ENCODE measurements around the gene THSD4.

The THSD4 gene

GRCh38 chr15:71541746-71542145 is 426.5 kb downstream of the THSD4 start:
- no peak for DNase-seq (ENCODE audit: low read depth in 2 of 2)

DNA sequence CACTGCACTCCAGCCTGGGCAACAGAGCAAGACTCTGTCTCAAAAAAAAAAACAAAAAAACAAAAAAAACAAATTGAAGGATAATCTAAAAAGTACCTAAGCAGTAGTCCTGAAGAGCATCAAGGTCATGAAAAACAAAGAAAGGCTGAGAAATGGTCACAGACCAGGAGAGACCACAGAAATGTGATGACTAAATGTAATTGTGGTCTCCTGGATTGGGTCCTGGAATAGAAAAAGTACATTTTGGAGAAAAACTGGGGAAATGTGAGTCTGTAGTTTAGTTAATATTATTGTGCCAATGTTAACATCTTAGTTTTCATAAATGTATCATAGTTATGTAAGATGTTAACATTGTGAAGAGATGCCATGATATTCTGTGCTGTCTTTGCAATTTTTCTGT is 427.6 kb downstream of the THSD4 start:
- no peak for DNase-seq (ENCODE audit: low read depth in 2 of 2)

GRCh38 chr15:71543413-71543812 is 428.1 kb downstream of the THSD4 start:
- DNase-seq (ENCODE audit: low read depth in 2 of 2): no peak

- DNase-seq (ENCODE audit: low read depth in 2 of 2): no peak
These were observed 430.0 kb downstream of the THSD4 start for GRCh38 chr15:71545223-71545760.

- no peak for DNase-seq (ENCODE audit: low read depth in 2 of 2)
These were observed 430.7 kb downstream of the THSD4 start for GRCh38 chr15:71545923-71546322.

DNA sequence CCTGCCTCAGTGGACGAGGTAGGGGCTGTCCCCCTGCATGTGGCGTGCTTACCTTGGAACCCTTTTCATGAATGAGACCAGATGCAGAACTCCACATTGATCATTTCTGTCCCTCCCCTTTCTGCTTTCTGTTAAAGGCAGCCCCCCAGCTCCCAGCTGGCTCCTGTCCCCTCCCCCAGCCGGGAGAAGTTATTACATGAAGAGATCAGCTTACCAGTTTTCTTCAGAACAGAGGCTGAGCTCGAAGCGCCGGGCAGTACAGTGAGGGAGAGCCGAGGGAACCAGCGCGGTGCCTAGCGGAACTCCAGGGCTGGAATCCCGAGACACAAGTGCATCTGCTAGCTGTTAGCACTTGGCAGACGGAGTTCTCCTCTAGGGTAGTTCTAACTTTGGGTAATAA is 431.7 kb downstream of the THSD4 start:
- DNase-seq (ENCODE audit: low read depth in 2 of 2): no peak

DNA sequence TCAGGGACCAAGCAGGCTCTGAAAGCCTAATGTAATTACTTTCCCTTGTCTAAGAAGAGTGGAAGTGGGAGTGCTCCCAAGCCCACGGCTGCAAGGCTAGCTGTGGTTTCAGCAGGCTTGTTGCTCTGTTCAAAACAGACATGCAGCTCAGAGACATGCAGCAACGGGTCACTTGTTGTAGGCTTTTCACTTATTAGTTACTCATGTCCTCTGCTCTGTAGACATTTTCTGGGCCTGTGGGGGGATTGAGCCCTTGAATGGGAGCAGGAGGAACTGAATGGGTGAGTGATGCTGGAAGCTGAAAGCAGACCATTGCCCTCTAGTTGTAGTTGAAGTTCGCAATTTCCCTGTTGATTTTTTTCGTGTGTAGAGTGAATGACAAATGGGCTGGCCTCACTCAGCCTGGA is 433.1 kb downstream of the THSD4 start:
- DNase-seq (ENCODE audit: low read depth in 2 of 2): no peak

DNA sequence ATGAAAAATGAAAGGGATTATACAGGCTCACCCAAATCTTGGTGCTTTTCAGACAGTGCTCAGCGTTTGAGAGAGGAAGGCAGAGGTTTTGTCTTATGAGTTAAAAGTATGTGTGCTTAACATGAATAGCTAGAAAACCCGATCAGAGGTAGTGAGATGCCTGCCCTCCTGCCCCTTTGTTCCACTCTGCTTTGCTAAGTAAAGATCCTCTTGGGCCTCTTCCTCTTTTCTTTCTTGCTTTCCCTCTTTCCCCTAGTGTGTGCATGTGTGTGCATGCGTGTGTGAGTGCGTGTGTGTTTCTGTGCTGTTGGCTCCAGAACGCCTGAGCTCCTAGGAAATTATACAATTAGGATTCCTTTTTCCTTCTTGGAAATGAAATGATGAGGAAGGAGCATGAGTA is 433.8 kb downstream of the THSD4 start:
- no peak for DNase-seq (ENCODE audit: low read depth in 2 of 2)

DNA sequence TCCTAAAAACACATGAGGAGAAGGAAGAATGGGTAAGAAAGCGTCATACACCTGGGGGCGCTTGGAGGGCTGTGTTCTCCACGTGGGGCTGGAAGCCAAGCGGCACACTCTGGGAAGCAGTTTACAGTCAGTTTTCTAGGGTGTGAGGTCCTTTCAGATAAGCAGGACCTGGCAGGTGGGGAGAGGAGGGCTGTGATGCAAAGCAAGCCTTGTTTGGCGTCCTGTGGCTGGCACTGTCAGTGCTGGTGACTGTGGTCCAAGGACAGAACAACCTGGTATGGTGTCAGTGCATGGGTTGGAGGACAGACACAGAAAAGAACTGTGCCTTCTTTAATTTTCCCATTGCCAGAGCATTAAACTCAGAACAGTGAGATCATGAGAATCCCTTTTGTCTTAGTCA is 434.4 kb downstream of the THSD4 start:
- DNase-seq (ENCODE audit: low read depth in 2 of 2): no peak

DNA sequence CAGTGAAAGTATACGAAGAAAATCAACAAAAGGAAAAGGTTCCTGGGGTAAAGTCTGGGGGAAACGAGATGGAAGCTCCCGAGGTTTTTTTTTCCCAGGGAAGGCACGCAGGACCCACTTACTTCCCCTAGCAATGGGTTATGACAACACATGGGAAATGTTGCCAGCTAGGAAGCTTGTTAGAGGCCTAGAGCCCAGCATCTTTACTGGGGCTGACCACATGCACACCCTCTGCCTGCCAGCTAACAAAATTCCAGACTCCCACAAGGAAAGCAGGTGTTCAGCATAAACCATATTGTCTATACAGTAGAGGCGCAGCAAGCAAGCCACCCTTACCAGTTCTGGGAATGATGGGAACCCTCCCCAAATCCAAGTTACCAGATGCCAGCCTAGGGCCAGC is 436.3 kb downstream of the THSD4 start:
- DNase-seq (ENCODE audit: low read depth in 2 of 2): no peak

DNA sequence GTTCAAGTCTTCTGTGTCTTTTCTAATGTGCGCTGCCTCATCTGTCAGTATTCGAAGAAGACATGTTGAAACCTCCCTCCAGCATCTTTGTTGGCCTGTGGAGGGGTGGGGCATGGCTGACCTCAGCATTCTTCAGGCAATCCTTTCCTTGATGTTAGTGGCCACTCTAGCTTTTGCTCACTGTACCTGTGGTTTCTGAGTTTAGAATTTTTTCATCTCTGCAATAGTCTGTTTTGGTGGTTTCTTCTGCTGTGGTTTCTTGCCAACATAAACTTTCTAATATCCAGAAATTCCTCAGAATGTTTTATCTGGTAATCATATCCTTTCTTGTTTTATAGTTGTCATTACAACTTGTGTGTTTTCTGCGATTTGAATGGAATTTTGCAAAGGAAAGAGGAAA is 443.8 kb downstream of the THSD4 start:
- DNase-seq (ENCODE audit: low read depth in 2 of 2): no peak

DNA sequence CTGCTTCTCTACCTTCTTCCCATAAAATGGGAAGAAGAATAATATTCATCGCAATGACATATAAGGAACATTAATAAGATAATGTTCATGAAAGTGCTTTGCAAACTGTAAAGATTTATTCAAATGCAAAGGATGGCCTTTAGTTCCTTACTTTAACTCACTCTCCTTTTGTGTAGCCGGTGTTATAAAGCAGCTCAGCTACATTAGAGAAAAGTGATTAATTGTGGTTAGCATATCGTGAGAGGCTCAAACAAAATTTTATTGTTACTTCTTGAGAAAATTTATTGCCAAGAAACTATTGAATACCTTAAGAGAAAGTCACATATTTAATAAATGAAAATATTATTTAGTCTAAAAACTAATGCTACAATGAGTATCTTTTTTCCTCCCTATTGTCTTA is 444.3 kb downstream of the THSD4 start:
- DNase-seq (ENCODE audit: low read depth in 2 of 2): no peak

- DNase-seq (ENCODE audit: low read depth in 2 of 2): no peak
These were observed 447.0 kb downstream of the THSD4 start for GRCh38 chr15:71562251-71562650.

- no peak for DNase-seq (ENCODE audit: low read depth in 2 of 2)
These were observed 448.9 kb downstream of the THSD4 start for GRCh38 chr15:71564217-71564616.

DNA sequence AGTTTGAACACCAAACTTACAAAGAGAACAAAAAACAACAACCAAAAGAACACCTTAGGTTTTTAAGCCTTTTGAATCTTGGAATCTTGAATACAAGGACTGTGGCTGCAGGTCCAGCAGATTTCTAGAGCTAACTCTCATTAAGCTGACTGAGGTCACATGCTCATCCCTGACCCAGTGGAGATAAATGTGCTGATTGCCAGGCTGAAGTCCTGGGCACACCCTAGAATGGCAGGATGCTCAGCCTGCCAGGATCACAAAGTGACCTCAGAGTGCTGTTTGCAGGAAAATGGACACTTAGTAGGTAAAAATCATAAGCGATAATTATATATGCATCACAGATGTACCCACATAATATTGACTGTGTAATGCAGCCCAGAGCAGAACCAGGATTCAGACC is 449.7 kb downstream of the THSD4 start:
- no peak for DNase-seq (ENCODE audit: low read depth in 2 of 2)

DNA sequence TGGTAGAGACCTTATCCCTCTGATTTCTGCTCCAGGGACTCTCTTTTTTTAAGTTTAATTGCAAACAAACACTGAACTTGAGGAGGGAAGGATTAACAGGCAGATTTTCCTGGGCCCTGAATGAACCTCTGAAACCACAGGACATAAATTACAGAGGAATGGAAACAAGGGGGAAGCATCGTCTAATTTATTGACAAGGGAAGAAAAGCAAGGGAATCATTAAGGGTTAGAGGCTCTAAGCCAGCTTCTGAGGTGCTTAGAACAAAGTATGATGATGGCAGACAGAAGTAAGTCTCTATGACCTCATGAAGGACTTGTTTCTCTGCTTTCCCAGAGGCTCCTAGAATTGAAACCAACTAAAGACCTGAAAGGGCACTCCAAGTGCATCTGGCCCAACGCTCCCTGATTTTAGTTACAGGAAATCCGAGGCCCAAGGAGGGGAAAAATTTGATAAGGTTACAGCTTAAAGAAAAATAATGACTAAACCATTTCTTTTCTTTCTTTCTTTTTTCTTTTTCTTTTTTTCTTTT is 450.4 kb downstream of the THSD4 start:
- DNase-seq (ENCODE audit: low read depth in 2 of 2): no peak

DNA sequence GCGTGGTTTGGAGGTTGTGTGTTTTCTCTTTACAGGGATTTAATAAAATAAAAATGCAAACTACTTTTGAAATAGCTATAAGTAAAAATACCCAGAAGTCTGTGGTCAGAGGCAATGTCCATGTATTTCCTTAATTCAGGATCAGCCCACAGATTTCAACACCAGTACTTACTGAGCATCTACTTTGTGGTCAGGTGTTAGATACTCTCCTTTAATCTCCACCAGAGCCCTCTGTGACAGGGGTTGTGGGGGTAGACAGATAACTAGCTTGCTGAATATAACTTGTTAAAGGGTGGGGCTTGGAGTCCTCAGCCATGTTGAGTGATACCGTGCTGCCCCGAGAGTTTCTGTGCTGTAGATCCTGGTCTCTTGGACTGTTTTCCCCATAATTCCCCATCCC is 451.0 kb downstream of the THSD4 start:
- DNase-seq (ENCODE audit: low read depth in 2 of 2): no peak

DNA sequence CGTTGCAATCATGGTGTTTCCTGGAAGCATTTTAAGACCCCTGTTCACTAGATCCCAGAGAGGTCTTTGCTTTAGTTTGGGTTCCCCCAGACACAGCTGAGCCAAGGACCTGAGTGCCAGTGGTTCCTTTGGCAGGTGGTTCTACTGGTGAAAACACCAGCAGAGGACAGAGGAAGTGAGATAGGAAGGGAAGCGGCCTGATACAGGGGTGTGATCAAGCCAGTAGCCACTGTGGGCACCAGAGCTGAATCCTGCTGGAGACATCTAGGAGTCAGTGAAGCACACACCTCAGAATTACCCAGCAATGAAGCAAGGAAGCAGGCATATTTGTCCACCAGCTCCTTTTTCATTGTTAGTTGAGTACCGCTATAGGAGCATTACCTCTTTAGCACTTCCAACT is 451.9 kb downstream of the THSD4 start:
- no peak for DNase-seq (ENCODE audit: low read depth in 2 of 2)

- DNase-seq (ENCODE audit: low read depth in 2 of 2): no peak
These were observed 453.0 kb downstream of the THSD4 start for GRCh38 chr15:71568227-71568626.

DNA sequence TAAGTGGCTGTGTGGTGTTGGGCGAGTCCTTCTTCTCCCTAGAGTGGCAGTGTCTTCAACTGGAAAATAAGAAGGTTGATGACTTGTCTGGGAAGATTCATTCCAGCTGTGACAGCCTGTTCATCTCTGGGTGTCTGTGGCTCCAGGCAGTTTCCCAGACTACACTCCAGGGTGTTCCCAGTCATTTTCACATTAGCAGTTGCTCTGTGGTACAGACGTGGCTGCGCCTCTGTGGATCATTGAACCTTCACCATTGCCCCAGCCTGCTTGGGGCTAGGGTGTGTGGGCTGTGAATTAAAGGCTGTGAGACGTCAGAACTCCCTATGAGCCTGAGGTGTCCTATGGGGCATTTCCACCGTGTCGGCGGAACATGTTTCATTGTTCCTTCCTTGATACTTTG is 455.5 kb downstream of the THSD4 start:
- no peak for DNase-seq (ENCODE audit: low read depth in 2 of 2)

DNA sequence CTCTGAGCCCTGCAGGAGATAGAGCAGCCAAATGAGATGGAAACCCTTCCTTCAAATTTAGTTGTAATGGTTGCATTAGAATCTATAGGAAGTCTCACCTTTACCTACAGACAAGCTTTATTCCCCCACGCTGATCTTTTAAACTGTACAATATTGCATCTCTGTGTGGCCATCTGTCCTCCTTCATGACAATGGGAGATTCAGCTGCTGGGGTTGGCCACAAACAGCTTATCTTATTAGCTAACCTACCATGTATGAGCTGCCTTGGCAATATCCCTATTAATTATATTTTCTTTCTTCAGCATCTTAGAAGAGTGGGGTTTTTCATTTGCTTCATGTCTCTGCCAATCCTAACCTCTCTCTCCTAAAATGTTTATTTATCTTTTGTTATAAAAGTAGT is 456.4 kb downstream of the THSD4 start:
- DNase-seq (ENCODE audit: low read depth in 2 of 2): no peak

GRCh38 chr15:71572452-71573053 is 457.3 kb downstream of the THSD4 start:
- no peak for DNase-seq (ENCODE audit: low read depth in 2 of 2)

- no peak for DNase-seq (ENCODE audit: low read depth in 2 of 2)
These were observed 458.3 kb downstream of the THSD4 start for GRCh38 chr15:71573599-71573998.

- DNase-seq (ENCODE audit: low read depth in 2 of 2): no peak
These were observed 460.3 kb downstream of the THSD4 start for GRCh38 chr15:71575474-71576045.

Data from stimulated activated CD4-positive, alpha-beta T cell treated with anti-CD3 and anti-CD28 coated beads, Interleukin-1b, Interleukin-23, amount 100 ng/mL, for 1 hour (primary cell).